D721Med (cell line): ENCODE measurements around the gene MRPL14.

Experiments used
- DNase-seq: peaks from one replicate; pipeline ENCODE4 v3.0.0; 2011; ENCODE audit warnings: low spot score; ENCODE audit not compliant: insufficient read length
- FAIRE-seq: peaks from 2 replicates; lab custom pipeline; 2011; peaks lifted over from hg19 to GRCh38; lab: Jason Lieb, UNC
- TF ChIP-seq, protein P1 (sequence below): IDR thresholded peaks from 2 replicates; pipeline ENCODE4 v1.5.1; 2012; ENCODE audit warnings: mild to moderate bottlenecking, control low read depth; ENCODE audit not compliant: insufficient read depth; ENCODE audit errors: missing control alignments

The MRPL14 gene

DNA sequence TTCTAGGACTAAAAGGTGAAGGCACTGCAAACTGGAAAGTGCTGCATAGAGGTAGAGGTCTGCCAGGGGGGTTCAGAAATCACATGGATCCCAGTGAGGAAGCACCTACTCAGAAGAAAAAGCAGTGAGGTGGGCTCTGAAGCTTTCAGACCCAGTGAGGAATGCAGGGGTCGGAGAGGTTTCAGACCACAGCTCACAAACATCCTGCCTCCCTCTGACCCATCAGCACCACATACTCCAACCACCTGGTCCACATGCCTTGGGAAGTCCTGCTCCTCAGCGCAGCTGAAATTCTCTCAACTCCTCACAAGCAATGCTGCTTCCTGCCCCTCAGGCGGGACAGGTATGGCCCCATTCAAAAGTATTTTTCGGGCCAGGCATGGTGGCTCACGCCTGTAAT lies 20.2 kb downstream of the MRPL14 start:
- no peak for DNase-seq
- TF ChIP-seq, protein P1, sequence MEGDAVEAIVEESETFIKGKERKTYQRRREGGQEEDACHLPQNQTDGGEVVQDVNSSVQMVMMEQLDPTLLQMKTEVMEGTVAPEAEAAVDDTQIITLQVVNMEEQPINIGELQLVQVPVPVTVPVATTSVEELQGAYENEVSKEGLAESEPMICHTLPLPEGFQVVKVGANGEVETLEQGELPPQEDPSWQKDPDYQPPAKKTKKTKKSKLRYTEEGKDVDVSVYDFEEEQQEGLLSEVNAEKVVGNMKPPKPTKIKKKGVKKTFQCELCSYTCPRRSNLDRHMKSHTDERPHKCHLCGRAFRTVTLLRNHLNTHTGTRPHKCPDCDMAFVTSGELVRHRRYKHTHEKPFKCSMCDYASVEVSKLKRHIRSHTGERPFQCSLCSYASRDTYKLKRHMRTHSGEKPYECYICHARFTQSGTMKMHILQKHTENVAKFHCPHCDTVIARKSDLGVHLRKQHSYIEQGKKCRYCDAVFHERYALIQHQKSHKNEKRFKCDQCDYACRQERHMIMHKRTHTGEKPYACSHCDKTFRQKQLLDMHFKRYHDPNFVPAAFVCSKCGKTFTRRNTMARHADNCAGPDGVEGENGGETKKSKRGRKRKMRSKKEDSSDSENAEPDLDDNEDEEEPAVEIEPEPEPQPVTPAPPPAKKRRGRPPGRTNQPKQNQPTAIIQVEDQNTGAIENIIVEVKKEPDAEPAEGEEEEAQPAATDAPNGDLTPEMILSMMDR, result no peak
- FAIRE-seq, result no peak

DNA sequence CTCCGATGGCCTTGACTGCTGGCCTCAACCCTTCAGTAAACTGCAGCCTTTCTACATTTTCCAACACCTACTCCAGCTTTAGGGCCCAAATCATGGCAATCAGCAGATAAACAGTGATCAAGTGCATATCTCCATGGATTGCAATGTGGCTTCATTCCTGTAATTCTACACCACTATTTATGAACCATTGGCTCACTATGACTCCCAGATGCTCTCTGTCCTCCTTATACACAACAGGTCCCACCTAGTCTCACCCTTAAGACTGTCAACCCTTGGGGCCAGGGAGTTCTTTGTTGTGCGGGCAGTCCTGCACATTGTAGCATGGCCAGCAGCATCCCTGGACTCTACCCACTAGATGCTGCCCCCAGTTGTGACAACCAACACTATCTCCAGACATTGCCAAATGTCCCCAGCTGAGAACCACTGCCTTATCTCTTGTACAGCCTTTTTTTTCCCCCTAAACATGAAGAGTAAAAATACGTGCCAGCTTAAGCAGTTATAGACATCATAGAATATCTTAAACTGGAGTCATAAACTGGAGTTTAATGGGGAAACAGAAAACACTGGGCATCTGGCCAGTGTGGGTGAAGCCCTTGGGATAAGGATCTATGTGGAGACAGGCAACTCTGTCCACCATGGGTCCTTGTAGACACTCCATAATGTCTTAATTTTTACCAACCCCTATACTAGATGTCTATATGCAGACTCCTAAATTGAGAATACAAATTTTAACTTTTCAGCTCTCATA lies 21.1 kb downstream of the MRPL14 start:
- FAIRE-seq (no peak), DNase-seq (no peak)
- TF ChIP-seq, protein P1, result no peak

DNA sequence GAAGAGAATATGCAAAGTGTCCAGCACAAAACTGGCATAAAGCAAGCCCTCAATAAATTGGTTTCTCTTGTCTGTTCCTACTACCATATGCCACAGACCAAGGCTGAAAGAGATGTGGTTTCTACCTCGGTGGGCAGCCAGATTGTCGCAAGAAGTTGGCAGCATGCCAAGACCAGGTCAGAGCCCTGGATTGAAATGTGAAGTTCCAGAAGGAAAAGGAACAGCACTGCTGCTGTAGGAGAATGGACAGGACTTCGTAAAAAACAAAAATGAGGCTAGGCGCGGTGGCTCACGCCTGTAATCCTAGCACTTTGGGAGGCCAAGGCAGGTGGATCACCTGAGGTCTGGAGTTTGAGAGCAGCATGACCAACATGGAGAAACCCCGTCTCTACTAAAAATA lies 22.1 kb downstream of the MRPL14 start:
- FAIRE-seq (no peak), DNase-seq (no peak)
- TF ChIP-seq, protein P1, result no peak

DNA sequence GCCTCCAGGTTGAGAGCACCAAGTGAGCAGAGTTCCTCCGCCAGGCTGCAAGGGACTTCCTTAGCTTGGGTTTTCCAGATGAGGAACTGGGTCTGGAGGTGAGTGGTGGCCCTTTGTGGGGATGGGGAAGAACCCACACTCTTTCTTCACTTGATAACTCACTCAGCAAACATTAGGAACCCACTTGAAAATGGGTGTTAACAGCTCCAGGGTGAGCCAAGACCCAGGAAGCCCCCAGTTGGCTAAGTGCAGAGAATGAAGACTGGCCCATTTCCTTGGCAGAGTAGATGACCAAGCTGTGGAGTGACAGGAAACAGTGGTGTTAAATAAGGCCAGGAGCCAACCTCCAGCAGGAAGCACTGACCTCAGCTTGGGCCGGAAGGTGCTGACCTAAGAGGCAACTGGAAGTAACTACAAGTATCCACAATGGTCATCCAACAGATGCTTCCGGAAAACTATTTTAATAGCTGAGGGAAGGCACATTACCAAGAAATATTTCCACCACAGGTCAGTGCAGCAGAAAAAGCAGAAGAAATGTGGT lies 22.7 kb downstream of the MRPL14 start:
- TF ChIP-seq, protein P1, result no peak
- FAIRE-seq, result no peak
- DNase-seq, result no peak

DNA sequence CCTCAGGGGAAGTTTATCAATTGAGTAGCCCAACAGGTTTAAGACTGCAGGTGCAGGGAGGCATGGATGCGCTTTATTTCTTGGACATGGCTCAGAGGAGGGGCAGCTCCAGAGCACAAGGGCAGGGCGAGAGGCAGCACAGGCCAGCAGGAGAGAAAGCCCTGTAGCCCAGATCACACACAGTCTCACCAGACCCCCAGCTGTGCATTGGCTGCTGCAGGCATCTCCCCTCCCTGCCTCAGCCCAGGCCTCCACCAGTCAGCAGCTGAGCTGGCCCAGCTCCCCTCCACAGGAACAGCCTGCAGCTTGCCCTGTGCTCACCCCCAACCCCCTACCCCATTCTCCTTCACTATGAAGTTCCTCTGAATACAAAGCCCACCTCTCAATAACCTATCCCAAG lies 24.7 kb downstream of the MRPL14 start:
- FAIRE-seq (no peak), DNase-seq (no peak)
- TF ChIP-seq, protein P1, result no peak

DNA sequence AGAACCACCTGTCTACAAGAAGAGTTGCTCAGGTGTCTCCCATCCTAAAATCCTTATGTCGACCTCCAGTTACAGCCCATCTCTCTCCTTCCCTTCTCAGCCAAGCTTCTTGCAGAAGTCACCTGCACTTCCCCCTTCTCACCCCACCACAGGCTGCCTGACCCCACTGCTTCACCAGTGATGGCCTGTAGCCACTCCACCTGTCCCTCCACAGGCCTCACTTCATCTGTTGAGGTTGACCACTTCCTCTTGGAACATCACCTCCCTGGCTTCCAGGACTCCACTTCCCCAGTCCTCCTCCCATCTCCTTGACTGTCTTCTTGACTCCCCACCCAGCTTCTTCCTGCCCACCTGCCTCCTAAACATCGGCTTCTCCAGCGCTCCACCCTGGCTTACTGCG lies 25.4 kb downstream of the MRPL14 start:
- FAIRE-seq (no peak), DNase-seq (no peak)
- TF ChIP-seq, protein P1, result no peak

DNA sequence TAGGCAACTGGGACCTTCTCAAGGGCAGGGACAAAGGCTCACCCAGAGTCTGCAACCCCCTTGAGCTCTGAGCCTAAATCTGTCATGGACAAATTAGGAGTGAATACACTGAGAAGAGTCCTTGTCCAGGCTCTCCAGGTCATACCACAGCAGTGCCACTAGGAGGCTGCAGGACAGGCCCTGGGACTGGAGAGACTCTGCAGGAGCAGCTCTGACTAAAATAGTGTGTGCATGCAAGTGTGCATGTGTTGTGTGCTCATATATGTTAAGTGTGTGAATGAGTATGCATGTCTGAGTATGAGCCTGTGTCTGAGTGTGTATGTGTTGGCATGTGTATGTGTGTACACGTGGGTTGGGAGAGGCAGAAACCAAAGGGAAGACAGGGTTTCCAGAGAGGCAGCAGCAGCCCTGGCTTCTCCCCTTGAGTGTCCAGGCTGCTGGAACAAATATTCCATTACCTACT lies 27.1 kb downstream of the MRPL14 start:
- DNase-seq (no peak), FAIRE-seq (no peak)
- TF ChIP-seq, protein P1, result peak; percentile 25
